Measurements from ENCODE around the gene KDM2B.

KDM2B gene

GRCh38 chr12:121582583-121583333 lies 1.9 kb upstream of the KDM2B start:
- H3K27ac ChIP-seq = no peak overlapping the region
- TF ChIP-seq CTCF (IDR thresholded peaks at IDR 0.05) = no peak
- no peak for TF ChIP-seq ZFX (IDR thresholded peaks at IDR 0.05; ENCODE audit: borderline replicate concordance)

GRCh38 chr12:121581686-121582429 lies 1.0 kb upstream of the KDM2B start:
- peak overlapping the region; percentile 78; the same call in 1 of the 2 replicates for H3K27ac ChIP-seq
- TF ChIP-seq ZFX (IDR thresholded peaks at IDR 0.05; ENCODE audit: borderline replicate concordance) (no peak), CTCF (IDR thresholded peaks at IDR 0.05) (no peak)

GRCh38 chr12:121579981-121580868 lies 598 bp downstream of the KDM2B start:
- peak overlapping the region; percentile 78 for H3K27ac ChIP-seq
- TF ChIP-seq ZFX (IDR thresholded peaks at IDR 0.05; ENCODE audit: borderline replicate concordance) = no peak
- no peak for TF ChIP-seq CTCF (IDR thresholded peaks at IDR 0.05)

GRCh38 chr12:121579190-121579791 lies 1.5 kb downstream of the KDM2B start:
- TF ChIP-seq ZFX (IDR thresholded peaks at IDR 0.05; ENCODE audit: borderline replicate concordance) (no peak), CTCF (IDR thresholded peaks at IDR 0.05) (no peak)
- peak overlapping the region; percentile 78 for H3K27ac ChIP-seq

GRCh38 chr12:121578230-121579189 lies 2.3 kb downstream of the KDM2B start:
- H3K27ac ChIP-seq = peak overlapping the region; percentile 78
- TF ChIP-seq ZFX (IDR thresholded peaks at IDR 0.05; ENCODE audit: borderline replicate concordance) (no peak), CTCF (IDR thresholded peaks at IDR 0.05) (no peak)

Data from 22Rv1 (cell line).